Measurements from ENCODE around the gene TMEM272. TPM values are rescaled to one million over a fixed set of nuclear protein-coding genes. Genes with fewer than 3 reads are reported as not detected.
A peak's percentile ranks its signal among the peaks of the same experiment; 100 is the strongest.

The TMEM272 gene
- total and polyA plus RNA-seq, 2 donors (not counting 1 experiment from before 2014, with no cell fraction given) = not detected

GRCh38 chr13:51833980-51834379 is 11.0 kb downstream of the TMEM272 start:
- H3K9ac ChIP-seq (ENCODE audit: low read length) = no peak overlapping the region
- no peak overlapping the region for H3K27ac Mint-ChIP-seq
- intact Hi-C loops (cut with micrococcal nuclease) = no loop called here
- H3K4me3 ChIP-seq (ENCODE audit: control extremely low read depth in 1 of 5, extremely low read depth in 1 of 5, insufficient read depth in 1 of 5, low read depth in 2 of 5, low read length in 4 of 5) = no peak overlapping the region
- H3K27me3 ChIP-seq (replicated peaks in 1 of 4; ENCODE audit: control extremely low read depth in 1 of 4, control insufficient read depth in 3 of 4, insufficient read depth in 4 of 4, low read length in 3 of 4) = peaks cover 0 to 8% (median 0%) of the 10 kb centered on the region in 4 experiments
- TF ChIP-seq EZH2 (IDR thresholded peaks at IDR 0.05; ENCODE audit: borderline replicate concordance, insufficient read depth, low read depth, low read length, poor library complexity, severe bottlenecking) = no peak
- TF ChIP-seq, protein P1, sequence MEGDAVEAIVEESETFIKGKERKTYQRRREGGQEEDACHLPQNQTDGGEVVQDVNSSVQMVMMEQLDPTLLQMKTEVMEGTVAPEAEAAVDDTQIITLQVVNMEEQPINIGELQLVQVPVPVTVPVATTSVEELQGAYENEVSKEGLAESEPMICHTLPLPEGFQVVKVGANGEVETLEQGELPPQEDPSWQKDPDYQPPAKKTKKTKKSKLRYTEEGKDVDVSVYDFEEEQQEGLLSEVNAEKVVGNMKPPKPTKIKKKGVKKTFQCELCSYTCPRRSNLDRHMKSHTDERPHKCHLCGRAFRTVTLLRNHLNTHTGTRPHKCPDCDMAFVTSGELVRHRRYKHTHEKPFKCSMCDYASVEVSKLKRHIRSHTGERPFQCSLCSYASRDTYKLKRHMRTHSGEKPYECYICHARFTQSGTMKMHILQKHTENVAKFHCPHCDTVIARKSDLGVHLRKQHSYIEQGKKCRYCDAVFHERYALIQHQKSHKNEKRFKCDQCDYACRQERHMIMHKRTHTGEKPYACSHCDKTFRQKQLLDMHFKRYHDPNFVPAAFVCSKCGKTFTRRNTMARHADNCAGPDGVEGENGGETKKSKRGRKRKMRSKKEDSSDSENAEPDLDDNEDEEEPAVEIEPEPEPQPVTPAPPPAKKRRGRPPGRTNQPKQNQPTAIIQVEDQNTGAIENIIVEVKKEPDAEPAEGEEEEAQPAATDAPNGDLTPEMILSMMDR (IDR thresholded peaks at IDR 0.05) = no peak
- ATAC-seq (ENCODE audit: low read depth) (no peak), DNase-seq (no peak)
- H3K4me1 ChIP-seq (ENCODE audit: control insufficient read depth in 2 of 2, insufficient read depth in 2 of 2, low read length in 2 of 2) = peaks cover under 1 to 21% of the 10 kb centered on the region in 2 donors
- no peaks in the 10 kb centered on the region for H3K9me3 Mint-ChIP-seq (ENCODE audit: insufficient read depth)
- H3K27ac ChIP-seq (ENCODE audit: low read length in 2 of 2) = no peak overlapping the region
- H3K79me2 ChIP-seq (ENCODE audit: control insufficient read depth, insufficient read depth, low read length) = no peaks in the 10 kb centered on the region
- peaks cover 30% of the 10 kb centered on the region for H3K4me1 Mint-ChIP-seq
- CTCF ChIA-PET = interaction anchor here (1.1 to 6.3 kb wide), 4 partner anchors 10 to 390 kb away, joined by 3 to 125 read pairs (median 8); partner anchors contain the start of gene TMEM272
- WGBS (ENCODE audit: insufficient coverage) = 95% methylated on average over 5 of the region's 10 CpGs
- POLR2A ChIA-PET = interaction anchor here (1.1 kb wide), 1 partner anchor 19 kb away, joined by 6 read pairs; no protein-coding TSS in a partner anchor
- peaks cover 22% of the 10 kb centered on the region for H3K27me3 Mint-ChIP-seq
- H2AFZ ChIP-seq (ENCODE audit: insufficient read depth, low read depth, low read length, poor library complexity, severe bottlenecking) = no peak overlapping the region
- H4K20me1 ChIP-seq (ENCODE audit: control insufficient read depth, insufficient read depth, low read length, poor library complexity, severe bottlenecking) = no peaks in the 10 kb centered on the region
- H3K4me3 Mint-ChIP-seq = no peak overlapping the region
- no peaks in the 10 kb centered on the region for H3K36me3 ChIP-seq (replicated peaks in 1 of 2; ENCODE audit: control extremely low read depth in 1 of 2, control insufficient read depth in 1 of 2, extremely low read depth in 1 of 2, insufficient read depth in 2 of 2, low read length in 1 of 2)
- H3K9me3 ChIP-seq (ENCODE audit: control extremely low read depth in 1 of 3, control insufficient read depth in 2 of 3, insufficient read depth in 1 of 3, low read length in 2 of 3) = no peaks in the 10 kb centered on the region
- no peak overlapping the region for H3K4me2 ChIP-seq (replicated peaks; ENCODE audit: low read depth, low read length, poor library complexity, severe bottlenecking)

DNA sequence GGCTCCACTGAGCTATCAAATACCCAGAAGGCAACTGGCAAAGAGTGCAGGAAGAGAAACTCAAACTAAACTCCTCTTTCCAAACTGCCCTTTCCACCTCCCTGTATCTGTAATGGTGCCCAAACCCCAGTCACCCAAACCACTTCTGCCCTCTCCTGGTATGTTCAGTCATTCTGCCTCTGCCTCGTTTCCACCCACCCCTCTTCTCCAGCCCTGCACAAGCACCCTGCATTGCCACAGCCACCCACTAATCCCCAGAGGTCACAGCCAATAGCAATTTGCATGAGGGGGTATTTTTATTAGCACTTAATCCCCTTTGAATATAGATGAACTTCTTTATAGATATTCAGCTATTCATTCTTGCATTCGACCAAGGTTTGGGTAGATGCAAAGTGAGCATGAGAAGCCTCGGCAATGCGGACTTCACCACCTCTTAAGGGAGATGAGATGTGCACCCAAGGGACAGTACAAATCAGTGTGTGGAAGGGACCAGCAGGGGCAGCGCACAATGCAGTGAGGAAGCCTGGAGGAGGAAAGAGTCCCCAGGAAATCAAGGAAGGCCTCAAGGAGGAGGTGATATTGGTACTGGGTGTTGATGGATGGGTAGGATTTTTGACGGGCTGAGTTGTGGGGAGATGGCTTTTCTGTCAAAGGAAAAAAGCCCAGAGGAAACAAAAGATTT is 12.4 kb downstream of the TMEM272 start:
- Mint-ChIP-seq H3K9me3 (ENCODE audit: insufficient read depth) (no peaks in the 10 kb centered on the region), H3K27me3 (peaks cover 22% of the 10 kb centered on the region), H3K4me1 (peaks cover 39% of the 10 kb centered on the region), H3K27ac (no peak overlapping the region), H3K4me3 (peak overlapping the region; percentile 37)
- H3K79me2 ChIP-seq (ENCODE audit: control insufficient read depth, insufficient read depth, low read length) = no peaks in the 10 kb centered on the region
- no peak overlapping the region for H3K27ac ChIP-seq (ENCODE audit: low read length in 2 of 2)
- H3K4me3 ChIP-seq (ENCODE audit: control extremely low read depth in 1 of 5, extremely low read depth in 1 of 5, insufficient read depth in 1 of 5, low read depth in 2 of 5, low read length in 4 of 5) = no peak overlapping the region
- H4K20me1 ChIP-seq (ENCODE audit: control insufficient read depth, insufficient read depth, low read length, poor library complexity, severe bottlenecking) = no peaks in the 10 kb centered on the region
- no peaks in the 10 kb centered on the region for H3K9me3 ChIP-seq (ENCODE audit: control extremely low read depth in 1 of 3, control insufficient read depth in 2 of 3, insufficient read depth in 1 of 3, low read length in 2 of 3)
- ChIA-PET CTCF (interaction anchor here (0.6 to 6.3 kb wide), 13 partner anchors 10 to 707 kb away, joined by 3 to 125 read pairs (median 8); partner anchors contain the start of gene TMEM272), POLR2A (no interaction called here)
- TF ChIP-seq, protein P1 (IDR thresholded peaks at IDR 0.05) = peak; percentile 39
- TF ChIP-seq EZH2 (IDR thresholded peaks at IDR 0.05; ENCODE audit: borderline replicate concordance, insufficient read depth, low read depth, low read length, poor library complexity, severe bottlenecking) = no peak
- peaks cover 7 to 29% of the 10 kb centered on the region in 2 donors for H3K4me1 ChIP-seq (ENCODE audit: control insufficient read depth in 2 of 2, insufficient read depth in 2 of 2, low read length in 2 of 2)
- WGBS (ENCODE audit: insufficient coverage) = 44% methylated on average over 6 of the region's 6 CpGs
- ATAC-seq (ENCODE audit: low read depth) (peak; percentile 94), DNase-seq (peak; percentile 65)
- no peak overlapping the region for H3K4me2 ChIP-seq (replicated peaks; ENCODE audit: low read depth, low read length, poor library complexity, severe bottlenecking)
- H3K27me3 ChIP-seq (replicated peaks in 1 of 4; ENCODE audit: control extremely low read depth in 1 of 4, control insufficient read depth in 3 of 4, insufficient read depth in 4 of 4, low read length in 3 of 4) = peaks cover 0 to 8% (median 0%) of the 10 kb centered on the region in 4 experiments
- intact Hi-C loops (cut with micrococcal nuclease) = loop anchor here (1.0 kb wide), 1 partner anchor 17 kb away; no protein-coding TSS in a partner anchor
- peak overlapping the region; percentile 23 for H2AFZ ChIP-seq (ENCODE audit: insufficient read depth, low read depth, low read length, poor library complexity, severe bottlenecking)
- H3K36me3 ChIP-seq (replicated peaks in 1 of 2; ENCODE audit: control extremely low read depth in 1 of 2, control insufficient read depth in 1 of 2, extremely low read depth in 1 of 2, insufficient read depth in 2 of 2, low read length in 1 of 2) = no peaks in the 10 kb centered on the region
- no peak overlapping the region for H3K9ac ChIP-seq (ENCODE audit: low read length)
